Stimulated activated CD4-positive, alpha-beta T cell treated with anti-CD3 and anti-CD28 coated beads, TNF-alpha, amount 100 ng/mL, for 1 hour (primary cell): ENCODE measurements around the gene IPO5.

Experiments used
- DNase-seq, 3 donors: peaks; one replicate each; pipeline ENCODE4 v3.0.0-alpha.2; 2020; ENCODE audit warnings: low read depth in 3 of 3, low spot score in 1 of 3

Gene IPO5

DNA sequence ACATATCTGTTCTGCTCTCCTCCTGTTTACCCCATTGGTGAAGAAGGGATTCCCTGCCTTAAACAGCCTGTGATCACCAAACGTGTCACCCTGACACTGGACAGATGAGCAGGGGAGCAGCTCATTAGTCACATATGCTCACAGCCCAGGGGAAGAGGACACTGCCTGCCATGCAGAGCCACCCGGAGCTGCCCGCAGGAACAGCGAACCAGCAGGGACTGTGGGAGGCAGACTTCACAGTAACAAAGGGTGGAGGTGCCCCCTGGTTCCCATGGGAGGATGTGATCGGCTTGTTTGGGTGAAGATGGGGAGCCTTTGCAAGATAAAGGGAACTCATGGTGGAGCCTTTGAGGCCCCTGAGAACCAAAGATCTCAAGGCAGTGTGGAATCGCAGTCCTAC lies 100.8 kb downstream of the IPO5 start:
- DNase-seq, result no peak

DNA sequence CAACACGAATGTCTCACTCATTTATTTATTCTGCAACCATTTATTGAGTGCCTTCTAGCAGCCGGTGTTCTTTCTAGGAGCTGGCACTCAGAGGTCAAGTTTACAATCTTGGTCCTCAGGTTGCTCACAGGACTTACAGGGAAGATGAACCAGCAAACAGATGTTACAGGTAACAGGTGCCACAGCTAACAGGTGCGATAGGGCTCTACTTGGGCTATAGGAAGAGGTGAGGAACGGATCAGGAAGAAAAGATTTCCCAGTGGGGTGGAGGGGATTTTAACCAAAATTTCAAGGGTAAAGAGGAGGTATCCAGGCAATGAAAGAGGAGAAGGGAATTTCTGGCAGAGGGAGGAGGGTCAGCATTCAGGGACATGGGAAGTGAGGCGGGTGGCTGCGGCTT lies 102.1 kb downstream of the IPO5 start:
- DNase-seq, result no peak

DNA sequence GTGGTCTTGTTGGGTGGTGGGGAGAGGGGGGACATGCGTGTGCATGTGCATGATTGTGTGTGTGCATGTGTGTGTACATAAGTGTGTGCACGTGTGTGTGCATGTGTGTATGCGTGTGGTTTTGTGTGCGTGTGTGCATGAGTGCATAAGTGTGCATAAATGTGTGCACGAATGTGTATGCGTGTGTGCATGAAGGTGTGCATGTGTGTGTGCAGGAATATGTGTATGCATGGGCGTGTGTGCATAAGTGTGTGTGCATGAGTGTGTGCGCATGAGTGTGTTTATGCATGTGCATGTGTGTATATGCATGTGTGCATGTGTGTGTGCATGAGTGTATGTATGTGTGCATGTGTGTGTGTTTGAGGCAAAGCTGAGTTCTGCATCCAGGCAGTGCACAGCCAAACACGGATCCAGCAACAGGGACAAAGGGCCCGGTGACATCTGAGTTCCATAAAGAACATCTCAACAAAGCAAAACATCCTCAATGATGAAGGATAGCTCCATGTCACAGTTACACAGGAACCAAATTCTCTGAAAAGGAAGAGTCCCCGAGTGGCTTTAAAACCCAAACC lies 103.5 kb downstream of the IPO5 start:
- no peak for DNase-seq

DNA sequence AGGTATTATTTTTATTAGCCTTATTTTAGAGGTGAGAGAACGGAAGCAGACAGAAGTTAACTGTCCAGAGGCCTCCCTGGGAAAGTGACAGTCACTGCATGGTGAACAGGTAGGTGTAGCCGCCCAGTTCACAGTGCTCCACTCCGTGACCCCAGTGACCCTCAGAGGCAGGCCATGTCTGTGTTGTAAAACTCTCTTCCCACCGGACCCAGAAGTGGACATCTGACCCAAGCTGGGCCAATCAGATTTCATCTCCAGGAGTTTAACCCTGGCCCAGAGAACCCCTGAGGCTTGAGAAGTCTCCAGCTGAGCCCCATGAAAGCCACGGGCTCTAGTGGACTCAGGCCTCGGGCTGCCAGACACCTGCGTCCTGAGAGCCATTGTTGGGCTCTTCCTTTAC lies 105.8 kb downstream of the IPO5 start:
- no peak for DNase-seq

DNA sequence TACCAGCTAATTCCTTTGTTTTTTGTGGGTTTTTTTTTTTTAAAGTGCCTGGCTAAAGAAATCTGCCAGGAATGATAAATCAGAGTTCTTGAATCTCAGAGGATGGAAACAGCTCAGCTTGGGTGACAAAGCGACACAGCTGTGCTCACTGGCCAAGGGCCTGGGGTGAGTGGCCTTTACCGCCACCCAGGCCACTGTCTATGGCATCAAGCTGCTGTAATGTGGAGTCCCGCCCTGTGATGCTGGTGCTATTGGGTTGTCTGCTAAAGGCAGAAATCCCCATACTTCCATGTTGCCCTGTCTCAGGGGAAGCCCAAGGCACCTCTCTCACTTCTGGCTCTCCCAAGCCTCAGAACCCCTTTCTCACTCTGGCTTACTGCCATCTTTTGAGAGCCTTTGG lies 106.8 kb downstream of the IPO5 start:
- DNase-seq, result no peak

DNA sequence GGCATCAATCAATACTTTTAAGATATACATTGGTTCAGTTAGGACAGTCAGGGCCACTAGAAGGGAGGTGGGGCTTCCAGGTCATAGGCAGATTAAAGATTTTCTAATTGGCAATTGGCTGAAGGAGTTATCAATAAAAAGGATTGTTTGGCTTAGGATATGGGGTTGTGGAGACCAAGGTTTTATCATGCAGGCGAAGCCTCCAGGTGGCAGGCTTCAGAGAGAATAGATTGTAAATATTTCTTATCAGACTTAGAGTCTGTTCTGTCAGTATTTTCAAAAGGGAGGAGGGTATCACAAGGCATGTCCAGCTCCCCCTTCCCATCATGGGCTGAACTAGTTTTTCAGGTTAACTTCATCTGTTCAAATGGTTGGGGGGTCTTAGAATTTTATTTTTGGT lies 112.0 kb downstream of the IPO5 start:
- DNase-seq, result no peak

DNA sequence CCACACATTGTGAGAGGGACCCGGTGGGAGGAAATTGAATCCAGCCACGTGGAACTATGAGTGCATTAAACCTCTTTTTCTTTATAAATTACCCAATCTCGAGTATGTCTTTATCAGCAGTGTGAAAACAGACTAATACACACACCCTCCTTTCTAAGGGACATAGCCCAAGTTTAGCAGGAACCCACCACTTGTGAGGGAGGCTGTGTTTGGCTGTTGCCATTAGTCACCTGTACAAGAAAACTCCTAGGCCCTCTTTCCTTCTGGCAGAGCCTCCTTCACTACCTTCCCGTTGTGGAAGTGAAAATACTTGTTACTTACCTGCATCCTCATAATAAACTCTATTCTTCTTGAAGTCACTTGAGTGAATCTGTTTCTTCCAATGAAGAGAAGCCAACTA lies 113.2 kb downstream of the IPO5 start:
- DNase-seq, result no peak

DNA sequence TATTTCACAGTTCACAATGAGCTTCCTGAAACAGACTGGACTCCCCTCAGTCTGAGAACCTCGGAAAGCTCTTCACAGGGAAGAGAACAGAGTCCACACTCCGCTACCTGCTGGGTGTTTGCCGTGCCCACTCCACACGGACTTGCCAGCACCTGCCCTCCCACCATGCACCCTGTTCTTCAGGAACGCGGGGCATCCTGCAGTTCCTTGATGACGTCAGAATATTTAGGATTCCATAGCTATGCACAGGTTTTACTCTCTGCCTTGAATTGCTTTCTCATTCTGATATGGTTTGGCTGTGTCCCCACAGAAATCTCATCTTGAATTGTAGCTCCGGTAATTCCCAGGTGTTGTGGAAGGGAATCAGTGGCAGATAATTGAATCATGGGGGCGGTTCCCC lies 115.0 kb downstream of the IPO5 start:
- DNase-seq, result no peak

DNA sequence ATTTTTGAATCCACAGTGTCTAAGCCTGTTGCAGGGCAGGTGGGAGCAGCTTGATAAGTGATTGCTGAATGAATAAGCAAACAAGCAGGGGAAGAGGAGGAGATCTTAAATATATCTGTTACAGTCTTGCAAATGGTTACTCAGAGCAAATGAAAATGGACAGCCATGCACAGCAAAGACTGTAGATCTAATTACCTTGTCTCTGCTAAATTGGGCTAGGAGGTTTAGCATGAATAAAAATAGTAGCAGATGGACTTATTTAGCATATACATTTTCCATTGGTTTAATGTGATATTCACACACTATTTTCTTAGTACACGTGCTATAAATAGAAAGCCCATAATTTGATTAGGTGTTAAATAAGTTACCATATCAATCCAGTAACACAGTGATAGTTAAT lies 116.5 kb downstream of the IPO5 start:
- DNase-seq, result no peak

DNA sequence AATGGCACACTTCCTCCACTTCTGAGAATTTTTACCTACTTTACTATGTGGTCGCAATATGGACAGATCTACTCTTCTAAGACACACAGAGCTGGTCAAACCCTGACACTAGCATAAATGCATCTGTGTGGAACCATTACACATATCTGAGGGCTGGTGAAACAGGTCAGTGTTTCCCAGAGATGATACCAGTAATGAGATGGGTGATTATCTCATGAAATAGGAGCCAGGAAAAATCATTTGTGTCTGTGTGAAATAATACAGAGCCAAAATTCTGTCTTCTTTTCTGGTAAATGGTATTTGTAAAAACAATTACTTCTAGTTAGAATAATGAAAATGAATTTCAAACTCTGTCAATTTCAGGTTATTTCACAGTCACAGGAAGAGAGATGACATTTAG lies 117.8 kb downstream of the IPO5 start:
- DNase-seq, result no peak

DNA sequence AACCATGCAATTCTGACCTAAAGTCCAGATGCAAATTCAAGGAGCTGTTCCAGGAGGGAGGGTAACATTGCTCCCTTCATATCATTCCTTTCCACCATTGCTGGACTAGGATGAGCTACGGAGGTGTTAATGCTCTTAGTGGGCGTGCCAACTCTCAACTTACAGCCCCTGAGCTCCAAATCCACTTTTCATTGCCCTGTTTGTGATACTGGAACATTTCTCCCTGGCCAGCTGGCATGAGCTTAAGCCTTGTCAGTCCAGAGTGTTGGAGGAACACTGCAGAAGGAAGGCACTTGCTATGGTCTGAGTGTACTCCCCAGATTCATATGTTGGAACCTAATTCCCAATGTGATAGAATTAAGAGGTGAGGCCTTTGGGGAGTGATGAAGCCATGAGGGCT lies 119.0 kb downstream of the IPO5 start:
- DNase-seq, result no peak
